K562 (cell line): Measurements from ENCODE around the gene TRIO. TPM values are rescaled to one million over a fixed set of nuclear protein-coding genes. Genes with fewer than 3 reads are reported as not detected.

ENCODE experiments used
- ATAC-seq: fragments of 200-7000 bp; cut with Tn5 transposase; 3 replicates; pipeline ENCODE4 v1.9.1; 2020; ENCODE audit warnings: moderate library complexity
- BruUV-seq: library from RNA; stranded (reverse); fragments of 400-500 nt; replicated peaks from 2 replicates; lab custom pipeline; 2021; lab: Mats Ljungman, UMichigan
- CTCF ChIA-PET: fragments of 300-600 bp; formaldehyde crosslinking; extraction: SDS; loops from one replicate; lab custom pipeline; 2021; ENCODE audit warnings: low intra/inter-chr PET ratio; lab: Yijun Ruan, JAX
- POLR2A ChIA-PET: fragments of 300-600, 350-650 bp; sonication (Branson Sonifier 250); formaldehyde crosslinking; extraction: SDS; loops from one replicate; lab custom pipeline; 2021; ENCODE audit warnings: antibody characterized with exemption, inconsistent platforms; lab: Yijun Ruan, JAX
- DNase-seq, 4 experiments: peaks; one replicate each; pipeline versions ENCODE4 v3.0.0 to v3.0.0-alpha.2; 2011 to 2018; ENCODE audit warnings: low spot score in 3 of 4, mixed read lengths in 3 of 4; ENCODE audit errors: extremely low read depth in 1 of 4
- FAIRE-seq: peaks from 2 replicates; lab custom pipeline; 2011; peaks lifted over from hg19 to GRCh38; lab: Jason Lieb, UNC
- H2AFZ ChIP-seq: 2 replicates; pipeline ENCODE4 v1.6.0; 2011; ENCODE audit warnings: low read depth, low read length, control low read depth, inconsistent platforms
- H3K27ac ChIP-seq: fragments of 200-600 bp; 3 replicates; pipeline ENCODE4 v1.8.0; 2011; ENCODE audit warnings: low read depth, mild to moderate bottlenecking, control low read depth, inconsistent platforms, low read length, moderate library complexity, mixed read lengths; ENCODE audit errors: extremely low read depth
- H3K27me3 ChIP-seq, 2 experiments: fragments of 300-600 bp in 1 of 2; 2 replicates in 1 of 2; 3 replicates in 1 of 2; pipeline versions ENCODE4 v1.6.0 to v1.8.0; 2011; ENCODE audit warnings: inconsistent platforms in 2 of 2, low read length in 2 of 2, mild to moderate bottlenecking in 1 of 2, mixed read lengths in 1 of 2, moderate library complexity in 1 of 2; ENCODE audit not compliant: control insufficient read depth in 2 of 2, insufficient read depth in 2 of 2
- H3K36me3 ChIP-seq: fragments of 300-600 bp; 3 replicates; pipeline ENCODE4 v1.8.0; 2011; ENCODE audit warnings: mild to moderate bottlenecking, low read length, inconsistent platforms; ENCODE audit not compliant: control insufficient read depth, insufficient read depth
- H3K4me1 ChIP-seq, 2 experiments: fragments of 200-600 bp in 1 of 2; replicated peaks in 1 of 2; 2 replicates in 1 of 2; 3 replicates in 1 of 2; pipeline versions ENCODE4 v1.5.1 to v1.8.0; 2011; ENCODE audit warnings: inconsistent platforms in 2 of 2, low read length in 2 of 2, mild to moderate bottlenecking in 1 of 2, mixed read lengths in 1 of 2, moderate library complexity in 1 of 2; ENCODE audit not compliant: control insufficient read depth in 2 of 2, insufficient read depth in 2 of 2
- H3K4me2 ChIP-seq: 2 replicates; pipeline ENCODE4 v1.6.1; 2011; ENCODE audit warnings: low read length, control low read depth, inconsistent platforms, mixed read lengths; ENCODE audit not compliant: insufficient read depth
- H3K4me3 ChIP-seq: fragments of 200-600 bp; sonication (generic), shearing (Covaris generic); 2 replicates; pipeline ENCODE4 v1.5.1; 2016; ENCODE audit warnings: control low read depth, inconsistent platforms
- H3K79me2 ChIP-seq: fragments of 200-600 bp; 3 replicates; pipeline ENCODE4 v1.8.0; 2011; ENCODE audit warnings: low read length, inconsistent platforms; ENCODE audit not compliant: control insufficient read depth, insufficient read depth
- H3K9ac ChIP-seq, 2 experiments: 2 replicates each; pipeline versions ENCODE4 v1.6.0 to v1.6.1; 2011; ENCODE audit warnings: low read depth in 2 of 2, low read length in 2 of 2, control low read depth in 1 of 2, inconsistent platforms in 1 of 2, mild to moderate bottlenecking in 1 of 2, mixed read lengths in 1 of 2; ENCODE audit not compliant: insufficient read depth in 1 of 2
- H3K9me1 ChIP-seq: one replicate; pipeline ENCODE4 v1.6.0; 2011; ENCODE audit warnings: inconsistent platforms, mild to moderate bottlenecking, low read length, moderate library complexity; ENCODE audit not compliant: control insufficient read depth, insufficient read depth
- H3K9me3 ChIP-seq: replicated peaks from 2 replicates; pipeline ENCODE4 v1.5.1; 2011; ENCODE audit warnings: low read depth, low read length, inconsistent platforms; ENCODE audit not compliant: control insufficient read depth, insufficient read depth
- H4K20me1 ChIP-seq: replicated peaks from 2 replicates; pipeline ENCODE4 v1.6.1; 2011; ENCODE audit warnings: low read length, inconsistent platforms, mixed read lengths; ENCODE audit not compliant: control insufficient read depth, insufficient read depth
- C11orf30 ChIP-seq: fragments of 450-650 bp; IDR thresholded peaks from 2 replicates; pipeline ENCODE4 v1.6.1; 2016; ENCODE audit warnings: low read depth, mild to moderate bottlenecking
- CBFB ChIP-seq: sonication (generic); formaldehyde crosslinking; IDR thresholded peaks from 2 replicates; pipeline ENCODE4 v1.4.0; 2020; ENCODE audit warnings: mild to moderate bottlenecking, missing genetic modification reagents
- CREBBP ChIP-seq: IDR thresholded peaks from one replicate; pipeline ENCODE4 v1.6.1; 2012; ENCODE audit warnings: low read depth, mild to moderate bottlenecking, control low read depth, inconsistent platforms, low read length
- CTBP1 ChIP-seq: fragments of 450-650 bp; IDR thresholded peaks from 2 replicates; pipeline ENCODE4 v1.6.1; 2016; ENCODE audit warnings: borderline replicate concordance
- L3MBTL2 ChIP-seq: fragments of 450-650 bp; IDR thresholded peaks from 2 replicates; pipeline ENCODE4 v1.6.1; 2016; ENCODE audit warnings: mild to moderate bottlenecking, moderate library complexity
- PURB ChIP-seq: sonication (generic); formaldehyde crosslinking; IDR thresholded peaks from 2 replicates; pipeline ENCODE4 v1.9.0; 2021; ENCODE audit warnings: low read depth, mild to moderate bottlenecking, missing genetic modification reagents
- ZC3H8 ChIP-seq: fragments of 450-650 bp; IDR thresholded peaks from 2 replicates; pipeline ENCODE4 v1.6.1; 2017
- ZNF707 ChIP-seq: fragments of 250-450 bp; sonication (Bioruptor Pico); conservative IDR thresholded peaks from 2 replicates; pipeline ENCODE4 v1.8.0; 2022; ENCODE audit warnings: inconsistent platforms, mild to moderate bottlenecking, moderate library complexity
- WGBS: fragments of 100-300 bp; shearing (Covaris generic); methylation state at CpG from one replicate; pipeline ENCODE4 v1.1.6; 2016; ENCODE audit warnings: low coverage, mixed read lengths; ENCODE audit not compliant: insufficient coverage; ENCODE audit errors: missing lambda C conversion rate; 5-methylcytosine and 5-hydroxymethylcytosine counted together
- in situ Hi-C: fragments of 300-500 bp; cut with MboI; formaldehyde crosslinking; loops from 4 replicates; pipeline ENCODE4 v1.15.0; 2018; ENCODE audit warnings: inconsistent platforms, mixed read lengths
- intact Hi-C: fragments of 100-400 bp; cut with micrococcal nuclease; formaldehyde crosslinking; loops from 2 replicates; pipeline ENCODE4 v1.14.2; 2022
- polyA plus RNA-seq, 8 experiments: library from polyadenylated mRNA; depleted of rRNA in 4 of 8; stranded (reverse) in 5 of 8; unstranded in 3 of 8; fragments of >200 nt; fragmentation: Nextera tagmentation in 2 of 8; fragmentation: Illumina TruSeq in 1 of 8; extraction: Ambion mirVana in 2 of 8; extraction: Trizol in 1 of 8; gene quantifications; 2 replicates each; pipeline versions ENCODE4 v1.2.1 to v1.2.3, GENCODE V29; 2011 to 2014; ENCODE audit warnings: inconsistent platforms in 1 of 8, missing spikeins in 1 of 8
- total RNA-seq, 7 experiments: library from RNA; depleted of rRNA in 6 of 7; stranded (reverse); fragments of >200 nt in 6 of 7; fragmentation: Illumina TruSeq in 2 of 7; extraction: Trizol in 2 of 7; gene quantifications; 2 replicates each; pipeline versions ENCODE4 v1.2.1 to v1.2.3, GENCODE V29; 2011 to 2021; ENCODE audit warnings: low replicate concordance in 1 of 7
- TF ChIP-seq, protein P1 (sequence below): conservative IDR thresholded peaks from 2 replicates; pipeline ENCODE4 v1.6.1; 2011; ENCODE audit warnings: low read depth, mild to moderate bottlenecking, low read length; ENCODE audit not compliant: control insufficient read depth

The TRIO gene
- total and polyA plus RNA-seq, 9 of the 15 experiments (the other 6 are each of a cell fraction or from before 2014, with no cell fraction given), result 0.24 to 5.0 (median 1.1) TPM

DNA sequence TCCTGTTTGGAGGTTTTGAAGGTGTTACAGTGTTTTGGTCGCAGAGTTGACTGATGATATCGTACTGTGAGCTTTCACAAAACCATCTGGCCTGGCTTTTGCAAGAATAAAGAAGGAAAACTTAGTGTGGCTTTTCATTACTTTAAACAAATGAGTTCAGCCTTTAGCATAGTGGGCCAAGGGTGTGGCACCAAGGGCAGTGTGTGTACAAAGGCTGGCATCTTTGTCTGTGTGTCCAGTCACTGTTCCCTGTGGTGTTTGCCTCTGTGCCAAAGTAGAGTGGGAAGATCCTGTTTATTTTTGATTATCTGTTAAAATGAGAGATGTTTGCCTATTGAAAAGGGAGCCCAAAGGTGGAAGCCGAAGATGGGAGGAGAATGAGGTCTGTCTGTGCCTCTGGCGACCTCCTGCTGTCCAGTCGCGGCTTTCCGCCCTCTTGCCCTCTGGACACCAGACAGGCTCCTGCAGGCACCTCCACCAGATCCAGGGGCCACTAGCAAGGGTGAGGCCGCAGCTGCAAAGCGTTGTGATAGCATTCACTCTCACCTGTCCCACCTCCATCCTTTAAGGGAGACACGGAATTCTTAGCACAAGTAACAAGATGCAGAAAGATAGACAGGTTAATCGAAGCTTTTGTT lies 113.7 kb downstream of the TRIO start:
- Histone ChIP-seq H3K9me1 (no peaks in the 10 kb centered on the region), H3K9me3 (no peaks in the 10 kb centered on the region), H3K4me3 (no peak overlapping the region), H3K27me3 (peaks cover 0 to 4% of the 10 kb centered on the region in 2 experiments; a peak in 2 of 5 replicates), H3K9ac (no peak overlapping the region), H2AFZ (no peak overlapping the region), H3K27ac (no peak overlapping the region), H3K4me1 (no peaks in the 10 kb centered on the region; a peak in 1 of 5 replicates), H3K79me2 (no peaks in the 10 kb centered on the region), H4K20me1 (no peaks in the 10 kb centered on the region), H3K4me2 (no peak overlapping the region), H3K36me3 (no peaks in the 10 kb centered on the region)
- 20% methylated on average over 11 of the region's 11 CpGs for WGBS
- POLR2A ChIA-PET, result no interaction called here
- BruUV-seq, result no TSS peak
- FAIRE-seq (no peak), DNase-seq (no peak), ATAC-seq (no peak)
- intact Hi-C loops, result no loop called here
- in situ Hi-C loops, result no loop called here
- CTCF ChIA-PET, result interaction anchor here (1.1 kb wide), 1 partner anchor 107 kb away, joined by 3 read pairs; no protein-coding TSS in a partner anchor
- TF ChIP-seq, protein P1, sequence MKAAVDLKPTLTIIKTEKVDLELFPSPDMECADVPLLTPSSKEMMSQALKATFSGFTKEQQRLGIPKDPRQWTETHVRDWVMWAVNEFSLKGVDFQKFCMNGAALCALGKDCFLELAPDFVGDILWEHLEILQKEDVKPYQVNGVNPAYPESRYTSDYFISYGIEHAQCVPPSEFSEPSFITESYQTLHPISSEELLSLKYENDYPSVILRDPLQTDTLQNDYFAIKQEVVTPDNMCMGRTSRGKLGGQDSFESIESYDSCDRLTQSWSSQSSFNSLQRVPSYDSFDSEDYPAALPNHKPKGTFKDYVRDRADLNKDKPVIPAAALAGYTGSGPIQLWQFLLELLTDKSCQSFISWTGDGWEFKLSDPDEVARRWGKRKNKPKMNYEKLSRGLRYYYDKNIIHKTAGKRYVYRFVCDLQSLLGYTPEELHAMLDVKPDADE, result no peak
- TF ChIP-seq PURB, result no peak
- no peak for TF ChIP-seq L3MBTL2
- no peak for TF ChIP-seq ZC3H8
- TF ChIP-seq CTBP1, result no peak
- TF ChIP-seq ZNF707 (CRISPR knock-in tag), result no peak
- TF ChIP-seq CBFB (CRISPR knock-in tag), result no peak
- TF ChIP-seq C11orf30, result no peak
- TF ChIP-seq CREBBP, result no peak
